GM19099 (cell line): ENCODE results near the gene B3GAT1.

Source experiments
- POLR2A ChIP-seq: IDR thresholded peaks from 3 replicates; pipeline ENCODE4 v1.6.1; 2011; ENCODE audit warnings: low read depth; ENCODE audit not compliant: insufficient read length; ENCODE audit errors: extremely low read depth

The B3GAT1 gene

DNA sequence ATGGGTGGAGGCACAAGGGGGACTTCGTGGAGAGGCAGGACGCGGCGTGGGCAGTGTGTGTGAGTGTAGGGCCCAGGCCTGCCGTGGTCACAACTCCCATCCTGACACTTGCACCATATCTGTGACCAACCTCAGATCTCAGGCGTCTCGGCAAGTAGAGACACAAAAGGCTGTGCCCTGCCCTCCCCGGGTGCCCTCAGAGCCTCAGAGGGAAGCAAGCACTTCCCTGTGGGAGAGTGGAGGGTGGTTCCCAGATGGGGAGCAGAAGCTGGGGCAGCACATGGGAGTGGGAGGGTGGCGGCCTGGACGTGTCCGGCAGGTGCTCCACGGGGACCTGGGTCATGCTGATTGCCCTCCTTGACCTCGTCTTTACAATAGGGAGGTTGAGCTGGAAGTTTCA, 20.4 kb downstream of the B3GAT1 start:
- TF ChIP-seq POLR2A: no peak

DNA sequence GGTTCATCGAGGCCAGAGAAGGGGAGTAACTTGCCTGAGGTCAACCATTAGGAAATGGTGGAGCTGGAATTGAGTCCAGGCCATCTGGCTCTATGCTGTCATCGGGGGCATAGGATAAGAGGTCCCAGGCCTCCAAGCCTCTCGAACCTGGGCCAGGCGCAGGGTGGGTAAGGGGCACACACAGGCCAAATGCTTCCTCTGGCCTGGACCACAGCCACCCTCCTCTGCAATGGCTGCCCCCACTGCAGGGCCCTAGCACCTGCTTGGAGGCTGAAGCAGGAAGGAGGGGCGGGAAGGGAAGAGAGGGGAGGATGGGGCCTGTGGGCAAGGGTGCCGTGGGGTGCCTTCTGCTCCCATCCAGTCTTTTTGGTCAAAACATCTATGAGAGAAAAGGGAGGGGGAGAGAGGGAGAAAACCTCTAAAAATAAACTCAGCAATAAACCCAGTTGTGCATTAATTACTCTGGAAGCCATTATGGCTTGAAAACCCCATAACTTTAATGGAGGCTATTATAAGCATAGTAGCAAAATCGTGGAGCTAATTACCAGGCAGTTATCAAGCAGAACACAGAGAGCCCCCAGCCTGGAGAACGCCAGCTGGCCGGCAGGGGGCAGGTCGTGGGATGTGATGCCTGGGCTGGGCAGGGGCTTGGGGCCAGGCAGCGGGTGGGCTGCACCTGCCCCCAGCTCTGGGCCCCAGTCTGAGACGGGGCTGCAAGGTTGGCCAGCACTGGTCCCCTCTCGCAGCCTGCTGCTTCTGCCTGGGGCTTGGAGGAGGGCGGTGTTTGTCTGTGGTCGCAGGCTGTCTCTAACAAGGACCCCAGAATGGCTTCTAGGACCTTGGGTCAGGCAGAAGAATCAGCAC, 21.1 kb downstream of the B3GAT1 start:
- TF ChIP-seq POLR2A: no peak

DNA sequence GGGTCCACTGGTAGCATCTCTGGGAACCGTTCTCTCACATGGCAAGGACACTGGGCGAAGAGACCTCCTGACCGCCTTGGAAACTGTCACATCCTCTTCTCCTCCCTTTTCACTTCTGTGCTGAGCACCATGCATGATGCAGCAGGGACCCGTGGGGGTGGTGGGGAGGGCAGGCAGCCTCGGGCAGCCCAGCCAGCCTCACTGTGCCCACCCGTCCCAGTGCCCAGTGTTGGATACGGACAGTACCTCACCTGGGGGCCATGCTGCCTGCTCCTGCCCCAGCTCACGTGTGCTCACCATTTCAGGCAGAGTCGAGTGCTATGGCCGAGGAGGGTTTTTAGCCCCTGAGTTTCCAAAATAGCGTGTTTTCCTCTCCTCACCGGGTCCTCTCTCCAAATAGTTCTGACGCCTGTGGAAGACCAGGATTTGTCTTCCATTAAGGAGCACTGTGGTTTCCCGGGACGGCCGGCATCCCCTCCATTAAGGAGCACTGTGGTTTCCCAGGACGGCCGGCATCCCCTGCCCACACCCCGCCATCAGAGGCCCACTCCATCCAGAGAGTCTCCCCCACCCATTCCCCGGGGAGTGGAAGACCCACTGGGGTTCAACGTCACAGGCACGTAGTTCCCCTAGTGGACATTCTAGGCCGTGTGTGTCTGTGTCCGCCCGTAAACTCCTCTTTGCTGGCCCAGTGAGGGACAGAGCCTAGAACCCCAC, 22.4 kb downstream of the B3GAT1 start:
- TF ChIP-seq POLR2A: no peak

DNA sequence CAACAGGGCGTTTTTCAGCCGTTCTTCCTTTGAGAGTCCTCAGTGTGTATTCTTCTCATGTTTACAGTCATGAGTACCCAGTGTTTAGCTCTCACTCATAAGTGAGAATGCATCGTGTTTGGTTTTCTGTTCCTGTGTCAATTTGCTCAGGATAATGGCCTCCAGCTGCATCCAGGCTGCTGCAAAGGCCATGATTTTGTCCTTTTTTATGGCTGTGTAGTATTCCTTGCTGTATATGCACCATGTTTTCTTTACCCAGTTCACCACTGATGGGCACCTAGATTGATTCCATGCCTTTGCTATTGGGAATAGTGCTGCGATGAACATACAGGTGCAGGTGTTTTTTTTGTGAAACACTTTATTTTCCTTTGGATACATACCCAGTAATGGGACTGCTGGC, 23.5 kb downstream of the B3GAT1 start:
- TF ChIP-seq POLR2A: no peak

DNA sequence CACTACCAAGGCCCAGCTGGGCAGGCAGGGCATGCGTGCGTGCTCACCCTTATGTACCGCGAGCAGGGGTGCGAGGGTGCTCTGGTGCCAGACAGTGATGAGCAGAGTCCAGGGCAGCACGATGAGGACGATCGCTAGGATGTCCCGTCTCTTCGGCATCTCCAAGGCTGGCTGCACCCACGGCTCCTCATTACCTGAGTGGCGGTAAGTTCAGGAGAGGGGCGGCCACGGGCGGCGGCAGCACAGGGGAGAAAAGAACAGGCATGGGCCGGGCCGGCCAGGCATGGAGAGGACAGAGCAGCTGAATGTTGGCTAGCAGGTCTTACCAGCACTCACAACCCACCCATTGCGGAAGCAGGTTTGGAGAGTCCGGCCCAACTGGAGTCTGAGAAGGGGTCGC, 24.5 kb downstream of the B3GAT1 start:
- TF ChIP-seq POLR2A: no peak

DNA sequence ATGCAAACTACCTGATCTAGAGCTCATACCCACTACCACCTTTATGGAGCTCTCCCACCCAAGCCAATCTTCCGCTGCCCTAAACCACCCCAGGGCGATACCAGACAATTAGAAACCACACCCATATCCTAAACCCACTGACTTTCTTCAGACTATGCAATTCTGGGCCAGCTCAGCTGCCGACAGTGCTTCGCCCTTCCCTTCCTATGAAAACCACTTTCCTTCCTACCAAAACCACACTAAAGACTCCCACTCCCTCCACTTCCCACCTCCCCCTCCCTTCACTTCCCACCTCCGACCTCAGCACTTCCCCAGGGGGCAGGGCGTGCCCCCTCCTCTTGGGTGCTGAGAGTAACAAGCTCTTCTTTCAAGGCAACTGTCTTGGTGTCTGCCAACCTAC, 25.1 kb downstream of the B3GAT1 start:
- TF ChIP-seq POLR2A: no peak

DNA sequence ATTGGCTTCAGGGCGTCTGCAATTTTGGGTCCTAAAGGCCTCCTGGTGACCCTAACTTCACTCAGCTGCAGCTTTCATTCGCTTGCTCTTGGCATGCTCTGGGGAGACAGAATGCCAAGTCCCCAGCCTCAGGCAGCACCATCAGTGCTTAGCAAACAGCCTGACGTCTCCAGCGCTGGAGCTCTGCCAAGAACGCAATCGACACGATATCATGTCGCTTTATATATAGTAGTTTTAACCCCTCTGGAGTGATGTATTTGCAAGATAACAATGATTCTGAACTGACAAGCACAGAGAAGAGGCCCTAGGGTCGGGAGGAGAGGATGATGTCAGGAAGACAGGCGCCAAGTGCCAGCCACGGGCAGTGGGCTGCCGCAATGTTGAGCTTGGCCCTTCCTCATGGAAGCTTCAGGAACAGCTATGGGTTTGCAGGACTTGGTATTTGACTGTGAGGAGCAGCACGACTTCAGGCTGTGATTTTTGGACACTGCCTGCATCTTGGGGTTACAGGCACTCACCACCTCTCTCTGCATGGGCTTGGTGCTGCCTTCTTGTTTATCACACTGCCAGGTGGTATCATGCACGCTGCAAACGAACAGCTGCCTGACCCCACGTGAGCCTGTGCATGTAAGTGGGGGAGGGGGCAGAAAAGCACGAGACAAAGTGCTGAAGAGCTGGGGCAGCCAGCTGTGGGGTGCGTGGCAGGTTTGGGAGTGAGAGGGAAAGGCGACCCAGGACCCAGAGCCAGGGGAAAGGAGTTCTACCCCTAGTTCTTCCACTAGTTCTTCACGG, 26.1 kb downstream of the B3GAT1 start:
- no peak for TF ChIP-seq POLR2A

DNA sequence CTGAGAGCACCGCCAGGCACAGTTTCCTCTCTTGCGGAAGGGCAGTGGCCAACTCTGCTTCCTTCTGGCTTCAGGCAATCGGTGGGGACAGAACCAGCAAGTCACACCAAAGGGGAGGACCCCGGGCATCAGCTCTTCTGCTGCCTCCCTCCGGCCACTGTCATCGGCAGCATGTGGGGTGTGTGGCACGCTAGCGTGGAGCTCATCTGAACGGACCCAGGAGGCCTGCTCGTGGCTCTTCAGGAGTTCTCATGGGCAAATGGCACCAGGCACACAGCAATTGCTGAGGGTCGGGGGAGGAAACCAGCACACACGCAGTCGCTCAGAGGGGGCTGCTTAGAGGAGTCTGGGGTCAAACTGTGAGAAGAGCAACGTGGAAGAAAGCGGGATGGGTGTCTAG, 26.9 kb downstream of the B3GAT1 start:
- TF ChIP-seq POLR2A: no peak

DNA sequence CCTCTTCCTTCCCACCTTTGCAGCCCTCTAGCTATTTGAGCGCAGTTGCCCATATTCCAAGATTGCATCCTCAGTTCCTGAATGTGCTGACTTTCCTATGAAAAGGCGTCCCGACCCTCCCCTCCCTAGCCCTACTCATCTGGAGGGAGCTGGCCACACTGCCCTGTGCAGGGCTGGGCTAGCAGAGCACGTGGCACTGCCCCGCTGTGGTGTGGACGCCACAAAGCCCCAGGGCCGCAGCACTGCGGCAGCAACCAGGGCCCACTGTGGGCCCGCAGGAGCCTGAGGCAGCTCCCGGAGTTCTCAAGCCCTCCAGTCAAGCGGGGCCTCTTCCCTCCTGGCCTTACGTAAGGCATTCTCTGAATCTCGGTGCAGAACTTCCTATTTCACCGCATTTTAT, 27.6 kb downstream of the B3GAT1 start:
- no peak for TF ChIP-seq POLR2A

DNA sequence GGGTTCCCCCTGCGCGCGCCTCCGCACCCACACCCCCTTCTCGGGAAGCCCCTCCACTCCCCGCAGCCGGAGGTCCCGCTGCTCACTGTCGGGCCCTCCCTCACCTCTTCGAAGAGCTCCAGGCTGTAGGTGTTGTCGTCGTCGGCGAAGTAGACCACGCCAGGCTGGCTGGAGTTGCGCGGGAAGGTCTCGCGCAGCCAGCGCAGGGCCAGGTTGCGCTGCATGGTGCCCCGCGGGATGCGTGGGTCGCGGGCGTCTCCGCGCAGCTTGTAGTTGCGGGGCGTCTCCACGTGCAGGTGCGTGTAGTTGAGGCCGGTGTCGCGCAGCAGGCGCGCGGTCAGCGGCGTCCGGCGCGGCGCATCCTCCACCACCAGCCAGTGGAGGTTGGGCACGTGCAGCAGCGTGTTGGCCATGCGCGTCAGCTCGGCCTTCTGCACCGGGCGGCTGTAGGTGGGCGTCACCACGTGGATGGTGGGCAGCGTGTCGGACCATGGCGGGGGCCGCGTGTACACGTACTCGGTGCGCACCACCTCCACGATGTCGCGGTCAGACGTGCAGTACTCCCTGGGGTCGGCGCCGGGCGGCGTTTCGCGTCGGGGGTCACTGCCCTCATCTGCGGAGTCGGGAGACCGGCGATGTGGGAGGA, 28.3 kb downstream of the B3GAT1 start:
- no peak for TF ChIP-seq POLR2A

DNA sequence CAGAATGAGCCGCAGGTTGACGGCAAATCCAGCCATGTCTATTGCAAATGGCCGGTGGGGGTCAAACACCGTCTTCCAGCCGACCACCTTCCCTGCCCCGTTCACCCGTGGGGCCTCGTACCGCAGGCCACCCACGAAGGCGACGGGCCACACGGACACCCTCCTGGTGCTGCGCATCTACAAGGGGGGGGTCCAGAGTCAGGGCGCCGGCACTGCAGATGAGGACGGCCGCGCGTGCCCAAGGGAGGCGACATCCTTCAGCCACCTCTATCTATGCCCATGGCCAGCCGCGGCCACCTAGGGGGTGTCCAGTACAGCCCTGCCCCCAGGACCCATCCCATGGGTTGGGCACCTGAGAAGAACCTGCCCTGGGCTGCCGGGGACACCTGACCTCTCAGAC, 29.2 kb downstream of the B3GAT1 start:
- no peak for TF ChIP-seq POLR2A

DNA sequence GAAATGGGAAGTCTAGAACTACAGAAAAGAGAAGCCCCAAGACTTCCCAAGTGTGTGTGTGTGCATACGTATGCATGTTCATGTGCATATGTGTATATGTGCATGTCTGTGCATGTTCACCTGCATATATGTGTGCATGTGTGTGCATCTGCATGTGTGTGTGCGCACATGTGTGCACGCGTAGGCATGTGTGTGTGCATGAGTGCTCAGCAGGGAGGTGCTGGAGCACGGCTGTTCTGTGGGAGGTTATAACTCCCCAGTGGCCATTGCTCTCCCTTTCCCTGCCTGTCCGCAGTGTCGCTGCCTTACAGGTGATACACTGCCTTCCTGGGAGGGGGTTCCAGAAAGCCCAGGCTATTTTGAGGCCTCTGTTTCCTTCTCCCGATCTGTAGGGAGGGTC, 29.8 kb downstream of the B3GAT1 start:
- TF ChIP-seq POLR2A: no peak

DNA sequence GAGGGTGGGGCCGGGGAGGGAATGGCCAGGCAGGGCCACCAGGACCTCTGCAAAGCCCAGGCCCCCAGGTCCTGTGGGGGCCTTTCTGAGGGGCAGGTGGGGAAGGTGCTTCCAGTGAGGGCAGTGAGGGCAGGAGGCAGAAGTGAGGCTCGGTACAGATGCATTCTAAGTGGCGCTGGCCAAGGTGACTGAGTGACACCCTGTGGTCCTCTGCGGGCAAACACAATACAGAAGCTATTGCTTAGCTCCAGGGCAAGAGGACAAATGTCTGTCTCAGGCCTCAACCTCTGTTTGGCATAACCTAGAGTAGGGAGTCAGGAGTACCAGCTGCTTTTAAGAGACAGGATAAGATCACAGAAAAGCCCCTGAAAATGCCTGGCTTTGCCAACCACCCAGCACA, 31.3 kb downstream of the B3GAT1 start:
- no peak for TF ChIP-seq POLR2A

DNA sequence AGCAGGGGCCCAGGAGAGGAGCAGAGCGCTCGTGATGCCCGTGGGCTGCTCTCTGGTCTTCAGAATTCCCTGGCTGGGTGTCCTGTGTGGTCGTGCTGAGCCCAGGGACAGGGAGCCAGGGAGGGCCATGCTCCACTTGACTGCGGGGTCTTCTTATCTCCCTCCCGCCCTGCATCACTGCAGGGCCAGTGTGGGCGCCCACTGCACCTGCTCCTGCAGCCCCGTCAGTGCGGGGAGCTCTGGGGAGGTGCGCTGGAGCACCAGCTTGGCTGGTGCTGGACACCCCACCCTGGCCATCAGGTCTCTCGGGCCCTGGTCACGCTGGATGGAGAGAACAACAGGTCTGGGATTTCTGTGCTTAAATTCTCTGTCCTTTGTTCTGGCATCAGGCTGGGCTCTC, 31.8 kb downstream of the B3GAT1 start:
- TF ChIP-seq POLR2A: no peak

DNA sequence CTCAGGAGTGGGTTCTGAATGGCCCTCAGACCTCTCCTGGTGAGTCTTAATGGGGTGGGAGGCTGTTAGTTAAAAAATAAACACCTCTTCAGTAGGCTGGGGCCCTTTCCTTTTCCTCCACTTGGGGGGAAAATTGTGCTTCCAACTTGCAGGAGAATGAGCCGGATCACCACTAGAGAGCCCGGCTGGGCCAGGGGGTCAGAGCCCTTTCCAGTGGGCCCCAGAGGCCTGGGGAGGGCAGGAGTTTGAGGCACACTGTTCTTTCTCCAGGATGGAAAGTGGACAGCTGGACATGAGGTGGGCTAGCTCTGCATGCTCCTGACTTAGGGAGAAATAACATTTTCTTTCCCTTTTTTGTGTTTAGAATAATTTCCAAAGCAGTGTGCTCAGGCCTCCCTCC, 32.8 kb downstream of the B3GAT1 start:
- no peak for TF ChIP-seq POLR2A

DNA sequence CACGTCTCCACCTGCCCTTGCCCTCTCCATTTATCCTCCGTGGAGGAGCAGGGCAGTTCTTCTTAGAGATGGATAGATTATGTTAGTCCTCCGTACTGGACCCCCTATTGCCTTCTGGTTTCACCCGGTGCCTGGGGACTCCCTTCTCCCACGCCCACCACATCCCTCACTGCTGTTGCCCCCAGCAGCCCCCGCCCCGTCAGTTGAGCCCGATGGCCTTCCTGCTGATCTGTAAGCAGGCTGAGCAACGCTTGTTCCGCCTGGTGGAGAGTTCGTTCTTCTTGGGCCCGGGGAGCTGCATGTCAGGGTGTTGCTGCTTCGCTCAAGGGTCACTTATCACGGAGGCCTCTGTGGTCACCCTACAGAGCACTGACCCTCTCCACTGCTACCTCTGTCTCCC, 34.2 kb downstream of the B3GAT1 start:
- no peak for TF ChIP-seq POLR2A
